GM18861 (cell line): ENCODE results near the gene PTN.

ENCODE experiments used
- ATAC-seq: cut with Tn5 transposase; IDR thresholded peaks from one replicate; pipeline ENCODE4 v1.9.1; 2021; ENCODE audit not compliant: unreplicated experiment

Gene PTN

DNA sequence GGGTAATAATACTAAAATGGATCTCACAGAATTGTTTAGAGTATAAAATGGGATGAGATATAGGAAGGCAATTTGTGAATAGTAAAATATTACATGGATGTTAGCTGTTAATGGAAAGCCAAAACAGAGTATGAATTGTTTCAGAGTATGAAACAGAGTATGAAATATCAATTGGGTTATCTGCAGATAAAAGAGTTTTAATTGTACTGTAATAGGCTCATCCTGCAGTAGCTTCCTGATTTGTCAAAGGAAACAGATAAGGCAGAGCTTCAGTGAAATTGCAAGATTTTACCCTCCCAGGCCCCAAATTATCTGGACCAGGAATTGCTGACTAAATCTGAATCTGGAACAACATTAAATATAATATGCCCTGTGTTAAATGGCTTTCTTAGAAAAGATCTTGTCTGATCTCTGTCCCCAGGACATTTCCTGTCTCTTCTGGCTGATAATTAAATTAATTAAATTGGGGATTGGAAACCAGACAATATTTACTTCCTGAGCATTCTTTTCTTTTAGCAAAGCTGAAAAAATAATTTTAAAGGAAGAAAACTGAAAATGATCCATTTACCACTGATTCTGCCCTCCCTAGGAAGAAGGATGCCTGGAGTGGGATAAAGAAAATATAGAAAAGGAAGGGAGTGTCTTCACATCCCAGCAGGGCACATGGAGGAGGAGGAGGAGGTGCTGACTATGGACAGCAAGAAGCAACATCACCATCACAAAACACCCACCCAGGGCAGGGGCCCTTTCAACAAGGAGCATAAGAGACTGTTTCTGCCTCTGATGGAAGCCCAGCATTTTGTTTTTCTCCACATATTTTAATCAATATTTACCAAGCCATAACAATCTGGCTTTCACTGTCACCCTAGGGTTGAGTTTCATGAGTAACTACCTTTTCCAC is 18.5 kb downstream of the PTN start:
- no peak for ATAC-seq

DNA sequence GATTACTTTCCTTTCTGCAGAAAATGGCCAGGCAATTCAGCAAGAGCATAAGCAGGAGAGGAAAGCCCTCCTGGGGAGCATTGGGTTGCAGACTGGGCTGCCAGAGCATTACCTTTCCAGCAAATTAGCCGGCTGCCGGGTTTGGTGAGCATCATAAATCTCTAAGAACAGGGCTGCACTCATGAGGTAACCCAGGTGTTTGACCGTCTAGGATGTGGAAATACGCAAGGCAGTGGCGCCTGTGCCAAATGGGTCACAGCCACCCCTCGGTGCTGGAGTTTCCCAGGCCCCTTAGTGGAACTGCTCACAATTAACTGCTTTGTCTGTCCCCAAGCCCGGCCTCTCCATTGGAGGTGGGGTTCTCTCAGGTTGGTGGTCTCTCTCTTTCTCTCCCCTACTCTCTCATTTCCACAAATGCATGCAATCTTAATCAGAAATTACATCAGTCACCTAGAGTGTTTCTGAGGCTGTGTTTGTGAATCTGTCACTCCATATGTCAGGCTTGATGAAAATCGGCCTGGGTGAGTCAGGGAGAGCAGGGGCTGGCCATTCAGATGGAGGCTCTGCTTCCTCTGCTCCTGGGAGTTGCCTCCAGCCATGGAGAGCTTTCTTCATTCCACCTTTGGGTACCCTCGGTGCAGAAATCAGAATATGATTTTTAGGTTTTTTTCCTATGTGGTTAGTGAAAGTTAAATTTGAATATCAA is 26.7 kb downstream of the PTN start:
- no peak for ATAC-seq

DNA sequence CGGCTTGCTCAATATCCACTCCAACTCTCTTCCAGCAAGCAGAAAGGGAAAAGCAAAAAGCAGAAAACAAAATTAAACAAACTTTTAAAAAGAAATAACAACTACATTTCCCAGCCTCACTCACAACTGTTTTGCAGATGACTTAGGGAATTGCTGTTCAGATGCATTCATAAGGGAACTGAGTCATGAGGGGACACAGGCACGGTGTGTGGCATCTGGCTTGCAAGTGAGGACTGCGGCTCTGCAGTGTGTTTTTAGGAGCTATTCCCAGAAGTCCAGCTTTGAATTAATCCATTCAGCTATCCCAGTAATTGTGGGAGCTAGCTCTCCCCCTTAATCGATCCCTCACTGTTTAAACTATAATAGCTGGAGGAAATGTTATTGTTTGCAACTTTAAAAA is 30.3 kb downstream of the PTN start:
- no peak for ATAC-seq

DNA sequence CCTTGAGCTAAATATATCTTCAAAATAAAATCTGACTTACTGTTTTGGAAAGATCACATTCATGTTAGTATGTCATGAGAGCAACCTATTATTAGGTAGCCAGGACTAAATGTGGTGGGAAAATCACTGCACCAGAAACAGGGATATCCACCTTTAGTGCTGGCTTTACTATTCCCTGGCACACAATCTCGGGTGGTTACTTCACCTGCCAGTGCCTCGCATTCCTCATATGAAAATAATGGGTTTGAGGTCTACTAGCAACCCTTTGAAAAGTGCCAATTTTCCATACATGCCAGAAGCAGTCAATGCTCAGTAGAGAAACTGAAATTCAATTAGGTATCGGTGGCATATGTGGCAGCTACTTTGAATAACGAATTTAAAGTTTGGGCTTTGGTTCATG is 36.8 kb downstream of the PTN start:
- ATAC-seq = no peak

- no peak for ATAC-seq
Measured at GRCh38 chr7:137305901-137306621, 37.5 kb downstream of the PTN start.

- ATAC-seq = no peak
Measured at GRCh38 chr7:137304624-137305235, 38.8 kb downstream of the PTN start.

DNA sequence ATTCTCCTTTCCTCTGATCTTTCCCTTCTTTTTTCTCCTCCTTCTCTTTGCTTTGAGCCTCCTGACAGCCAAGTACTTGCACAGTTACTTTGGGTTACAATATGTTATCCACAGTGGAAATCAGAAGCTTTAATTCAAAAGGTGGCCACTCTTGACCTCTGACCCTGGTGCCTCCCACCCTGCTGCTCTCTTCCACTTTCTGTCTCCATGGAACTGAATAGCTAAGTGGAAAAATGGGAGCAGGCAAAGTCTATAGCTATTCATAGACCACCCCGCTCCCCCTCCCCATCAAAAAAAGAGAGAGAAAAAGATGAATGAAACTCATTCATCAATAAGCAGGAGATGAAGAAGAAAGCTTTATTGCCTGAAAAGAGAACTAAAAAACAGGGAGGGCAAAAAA is 39.4 kb downstream of the PTN start:
- no peak for ATAC-seq

DNA sequence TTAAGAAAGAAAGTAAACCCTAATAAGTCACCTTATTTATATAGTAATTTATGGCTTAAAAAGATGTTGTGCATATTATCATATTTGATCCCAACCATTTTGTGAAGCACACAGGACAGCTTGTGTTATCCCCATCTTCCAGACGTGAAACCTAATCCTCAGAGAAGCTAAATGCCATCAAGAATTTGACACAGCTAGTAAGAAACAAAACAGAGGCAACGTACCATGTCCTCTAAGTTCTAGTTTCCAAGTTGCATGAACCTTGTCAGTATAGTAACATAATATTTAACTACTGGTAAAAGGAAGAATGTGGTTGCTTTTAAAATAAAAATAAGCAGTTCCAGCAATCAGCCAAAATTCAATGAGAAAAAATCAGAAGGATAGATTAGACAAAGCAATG is 41.5 kb downstream of the PTN start:
- ATAC-seq = no peak

GRCh38 chr7:137298464-137298794 is 45.1 kb downstream of the PTN start:
- ATAC-seq = no peak

- no peak for ATAC-seq
Measured at GRCh38 chr7:137297551-137298463, 45.7 kb downstream of the PTN start.

GRCh38 chr7:137296576-137296975 is 47.0 kb downstream of the PTN start:
- no peak for ATAC-seq

- no peak for ATAC-seq
Measured at GRCh38 chr7:137295739-137296324, 47.7 kb downstream of the PTN start.

- ATAC-seq = no peak
Measured at GRCh38 chr7:137289101-137289500, 54.4 kb downstream of the PTN start.

GRCh38 chr7:137287651-137288258 is 55.8 kb downstream of the PTN start:
- ATAC-seq = no peak

GRCh38 chr7:137283153-137283552 is 60.4 kb downstream of the PTN start:
- no peak for ATAC-seq

DNA sequence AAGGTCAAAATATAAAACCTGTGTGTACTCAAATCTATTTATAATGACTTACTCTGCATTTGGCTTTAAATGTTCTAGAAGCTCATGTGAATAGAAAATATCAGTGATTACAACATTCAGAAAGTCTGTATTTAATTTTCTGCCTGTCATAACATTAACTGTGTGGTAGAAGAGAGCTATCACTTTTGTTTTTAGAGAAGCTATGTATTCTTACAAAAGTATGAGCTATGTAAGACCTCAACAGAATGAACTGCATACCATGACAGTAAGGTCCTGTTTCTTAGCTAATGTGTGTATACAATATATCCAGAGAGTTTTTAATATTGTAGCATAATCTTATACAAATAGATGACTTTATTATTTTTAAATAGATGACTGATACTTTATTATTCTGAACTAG is 61.5 kb downstream of the PTN start:
- no peak for ATAC-seq

DNA sequence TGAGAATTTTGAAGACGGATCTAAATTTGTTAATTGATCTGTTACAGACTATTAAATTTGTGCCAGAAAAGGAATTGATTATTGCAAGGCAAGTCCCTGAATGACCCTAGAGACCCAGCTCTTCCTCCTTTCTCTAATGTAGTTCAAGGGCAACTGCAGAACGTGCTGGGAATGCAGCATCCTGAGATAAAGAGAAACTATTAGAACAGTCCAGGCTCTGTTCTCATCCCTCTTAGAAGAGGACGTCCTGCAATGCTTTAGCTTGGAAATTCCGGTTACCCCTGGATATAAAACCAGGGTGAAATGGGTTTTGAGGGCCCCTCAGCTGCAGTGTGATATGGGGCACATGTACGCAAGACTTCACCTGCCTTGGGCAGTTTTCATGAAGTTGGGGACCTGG is 67.3 kb downstream of the PTN start:
- ATAC-seq = no peak

DNA sequence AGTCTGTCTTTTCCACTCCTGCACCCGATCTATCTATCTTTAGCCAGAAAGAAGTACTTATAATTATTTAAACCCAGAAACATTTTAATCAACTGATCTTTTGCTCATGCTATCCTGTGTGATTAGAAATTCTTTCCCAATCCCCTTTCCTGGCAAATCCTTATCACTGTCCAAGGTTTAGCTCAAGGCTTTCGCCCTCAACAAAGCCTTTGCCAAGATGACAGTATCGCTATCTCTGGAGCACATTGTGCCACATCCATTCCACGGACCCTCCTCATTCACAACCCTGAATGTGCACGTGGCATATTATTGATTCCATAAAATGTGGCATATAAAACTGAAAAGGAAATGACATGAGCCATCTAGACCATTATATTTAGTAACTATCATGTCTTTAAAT is 71.3 kb downstream of the PTN start:
- ATAC-seq = no peak

- ATAC-seq = no peak
Measured at GRCh38 chr7:137269240-137269639, 74.3 kb downstream of the PTN start.
